RKO (cell line): ENCODE results near the gene XPC.

Source experiments
- DNase-seq: peaks from one replicate; pipeline ENCODE4 v3.0.0-alpha.2; 2016; ENCODE audit warnings: low spot score

Gene XPC

GRCh38 chr3:14208168-14208567 lies 29.8 kb upstream of the XPC start:
- DNase-seq, result no peak

GRCh38 chr3:14206548-14207177 lies 28.3 kb upstream of the XPC start:
- no peak for DNase-seq

GRCh38 chr3:14204515-14205284 lies 26.3 kb upstream of the XPC start:
- DNase-seq, result no peak

- DNase-seq, result peak; percentile 77
These were observed 25.2 kb upstream of the XPC start for GRCh38 chr3:14203521-14204079.

GRCh38 chr3:14202874-14203520 lies 24.6 kb upstream of the XPC start:
- no peak for DNase-seq

- no peak for DNase-seq
These were observed 23.7 kb upstream of the XPC start for GRCh38 chr3:14201940-14202684.

- DNase-seq, result no peak
These were observed 22.4 kb upstream of the XPC start for GRCh38 chr3:14200841-14201240.

GRCh38 chr3:14200276-14200675 lies 21.9 kb upstream of the XPC start:
- no peak for DNase-seq

GRCh38 chr3:14199641-14200040 lies 21.2 kb upstream of the XPC start:
- DNase-seq, result no peak

- DNase-seq, result no peak
These were observed 16.5 kb upstream of the XPC start for GRCh38 chr3:14194865-14195264.

- DNase-seq, result no peak
These were observed 9.8 kb upstream of the XPC start for GRCh38 chr3:14188041-14188754.

- no peak for DNase-seq
These were observed 8.6 kb upstream of the XPC start for GRCh38 chr3:14186854-14187458.

- DNase-seq, result no peak
These were observed 4.7 kb upstream of the XPC start for GRCh38 chr3:14183015-14183577.

- no peak for DNase-seq
These were observed 2.9 kb upstream of the XPC start for GRCh38 chr3:14181253-14181652.

- no peak for DNase-seq
These were observed 1.4 kb upstream of the XPC start for GRCh38 chr3:14179795-14180194.

- no peak for DNase-seq
These were observed 689 bp upstream of the XPC start for GRCh38 chr3:14179114-14179465.

GRCh38 chr3:14177580-14178246 lies 688 bp downstream of the XPC start:
- peak; percentile 47 for DNase-seq

- no peak for DNase-seq
These were observed 2.9 kb downstream of the XPC start for GRCh38 chr3:14175383-14176037.

- peak; percentile 32 for DNase-seq
These were observed 3.9 kb downstream of the XPC start for GRCh38 chr3:14174483-14174882.

- no peak for DNase-seq
These were observed 5.9 kb downstream of the XPC start for GRCh38 chr3:14172496-14172895.
